ENCODE data around the gene AFF3.

Gene AFF3

GRCh38 chr2:100135415-100135814, 7.0 kb downstream of the AFF3 start:
- no peak for TF ChIP-seq PKNOX1 (IDR thresholded peaks at IDR 0.05)
- no peak for TF ChIP-seq NFRKB (IDR thresholded peaks at IDR 0.05)
- TF ChIP-seq FOXK2 (IDR thresholded peaks at IDR 0.05), result no peak
- no peak for TF ChIP-seq ELF4 (IDR thresholded peaks at IDR 0.05)
- no peak for TF ChIP-seq ZNF384 (IDR thresholded peaks at IDR 0.05)
- no peak for TF ChIP-seq FOXM1 (IDR thresholded peaks at IDR 0.05; ENCODE audit: borderline replicate concordance)
- no peak for TF ChIP-seq L3MBTL2 (conservative IDR thresholded peaks at IDR 0.05)
- TF ChIP-seq TARDBP (IDR thresholded peaks at IDR 0.05), result no peak
- TF ChIP-seq FOXA1 (IDR thresholded peaks at IDR 0.05), result no peak
- TF ChIP-seq CTBP1 (IDR thresholded peaks at IDR 0.05; ENCODE audit: borderline replicate concordance), result no peak
- no peak for TF ChIP-seq SUZ12 (IDR thresholded peaks at IDR 0.05)
- CTCF ChIA-PET, result no interaction called here
- POLR2A ChIA-PET, result interaction anchor here (1.3 kb wide), 1 partner anchor 102 kb away, joined by 3 read pairs; no protein-coding TSS in a partner anchor
- DNase-seq (ENCODE audit: extremely low spot score), result no peak

DNA sequence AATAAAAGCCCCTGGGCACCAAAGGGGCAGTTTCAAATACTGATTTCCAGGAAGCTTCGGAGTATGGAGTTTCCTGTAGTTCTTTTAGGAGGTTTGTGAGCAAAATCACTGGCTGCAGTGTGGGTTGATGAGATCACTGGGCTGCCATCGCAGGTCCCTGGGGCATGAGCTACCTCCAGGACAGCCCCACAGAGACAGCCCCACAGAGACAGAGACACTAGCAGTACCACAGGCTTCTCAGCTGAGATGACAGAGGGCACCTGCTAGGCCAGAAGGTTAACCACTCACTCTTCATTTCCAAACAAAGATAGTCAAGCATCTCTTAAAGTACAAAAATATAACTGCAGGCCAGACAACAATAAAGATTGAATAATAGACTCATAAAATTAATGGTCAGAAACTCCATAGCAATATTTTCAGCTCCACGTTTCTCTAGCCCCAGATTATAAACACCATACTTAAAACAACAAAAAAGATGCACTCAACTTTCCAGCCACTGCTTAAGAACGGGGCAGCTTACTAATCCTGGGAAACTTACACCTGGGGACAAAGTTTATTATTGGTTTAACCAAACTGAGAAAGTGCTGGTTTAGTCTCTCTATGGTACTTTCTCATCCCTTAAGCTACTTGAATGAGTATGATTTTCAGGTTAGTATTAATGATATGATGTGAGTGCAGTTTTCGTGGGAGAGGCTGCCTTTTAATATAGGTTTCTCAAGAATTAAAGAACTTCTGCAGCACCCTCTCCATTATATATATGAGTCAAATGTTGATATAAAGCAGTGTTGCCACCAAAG, 11.6 kb downstream of the AFF3 start:
- no peak for DNase-seq (ENCODE audit: extremely low spot score)
- POLR2A ChIA-PET, result no interaction called here
- CTCF ChIA-PET, result interaction anchor here (1.0 kb wide), 1 partner anchor 18 kb away, joined by 3 read pairs; no protein-coding TSS in a partner anchor
- TF ChIP-seq SP1 (IDR thresholded peaks at IDR 0.05) (no peak), HDGF (IDR thresholded peaks at IDR 0.05; ENCODE audit: borderline replicate concordance) (no peak), ZNF384 (IDR thresholded peaks at IDR 0.05) (no peak)

DNA sequence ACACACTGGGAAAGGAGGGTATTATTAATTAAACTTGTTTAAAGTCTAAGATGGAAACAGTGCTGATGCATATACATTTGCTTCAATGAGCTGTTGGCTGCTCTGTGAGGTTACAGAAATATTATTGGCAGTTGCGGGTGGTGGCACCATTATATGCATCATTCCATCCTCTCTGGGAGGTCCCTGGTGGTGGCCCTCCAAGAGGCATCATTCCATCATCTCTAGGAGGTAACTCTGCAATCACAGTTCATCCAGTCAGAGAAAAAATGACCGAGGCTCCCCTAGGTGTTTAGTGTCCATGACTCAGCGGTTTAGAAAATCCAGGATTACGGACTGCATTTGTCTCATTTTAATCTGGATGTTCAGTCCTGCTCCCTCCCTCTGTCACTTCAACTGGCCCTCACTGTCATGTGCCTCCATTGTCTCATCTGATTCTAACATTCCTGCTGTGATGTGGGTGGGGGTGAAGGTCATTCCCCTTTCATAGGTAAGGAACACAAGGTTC, 15.4 kb downstream of the AFF3 start:
- POLR2A ChIA-PET, result no interaction called here
- CTCF ChIA-PET, result no interaction called here
- no peak for DNase-seq (ENCODE audit: extremely low spot score)
- TF ChIP-seq FOXA1 (IDR thresholded peaks at IDR 0.05) (no peak), NFRKB (IDR thresholded peaks at IDR 0.05) (no peak), ARNT (IDR thresholded peaks at IDR 0.05) (no peak), PKNOX1 (IDR thresholded peaks at IDR 0.05) (no peak), BHLHE40 (IDR thresholded peaks at IDR 0.05; ENCODE audit: borderline replicate concordance) (no peak), FOXK2 (IDR thresholded peaks at IDR 0.05) (no peak), CTBP1 (IDR thresholded peaks at IDR 0.05; ENCODE audit: borderline replicate concordance) (no peak), LEF1 (IDR thresholded peaks at IDR 0.05; ENCODE audit: borderline replicate concordance) (no peak)

DNA sequence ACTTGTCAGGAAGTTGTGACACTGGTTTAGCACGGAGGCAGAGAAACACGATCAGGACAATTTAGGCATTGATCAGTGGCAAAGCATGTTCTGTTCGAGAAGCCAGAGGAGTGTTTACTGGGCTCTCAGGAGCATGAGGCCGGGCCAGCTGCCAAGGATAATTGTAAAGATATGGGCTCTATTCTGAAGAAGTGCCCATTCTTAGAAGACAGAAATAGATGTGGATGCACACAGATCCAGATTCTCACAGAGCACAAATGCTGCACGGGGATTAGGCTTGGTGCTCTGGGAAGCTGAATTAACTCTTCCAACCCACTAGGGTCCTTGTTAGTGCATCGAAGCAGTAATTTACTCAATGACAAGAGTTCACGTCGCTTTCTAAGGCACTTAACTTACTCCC, 16.2 kb downstream of the AFF3 start:
- no peak for DNase-seq (ENCODE audit: extremely low spot score)
- ChIA-PET POLR2A (no interaction called here), CTCF (no interaction called here)
- TF ChIP-seq BHLHE40 (IDR thresholded peaks at IDR 0.05; ENCODE audit: borderline replicate concordance) (no peak), LEF1 (IDR thresholded peaks at IDR 0.05; ENCODE audit: borderline replicate concordance) (no peak), CTBP1 (IDR thresholded peaks at IDR 0.05; ENCODE audit: borderline replicate concordance) (no peak), FOXA1 (IDR thresholded peaks at IDR 0.05) (no peak), L3MBTL2 (conservative IDR thresholded peaks at IDR 0.05) (no peak), NFRKB (IDR thresholded peaks at IDR 0.05) (no peak), FOXK2 (IDR thresholded peaks at IDR 0.05) (no peak), ELF4 (IDR thresholded peaks at IDR 0.05) (no peak)

GRCh38 chr2:100125626-100126025, 16.8 kb downstream of the AFF3 start:
- CTCF ChIA-PET, result no interaction called here
- POLR2A ChIA-PET, result no interaction called here

DNA sequence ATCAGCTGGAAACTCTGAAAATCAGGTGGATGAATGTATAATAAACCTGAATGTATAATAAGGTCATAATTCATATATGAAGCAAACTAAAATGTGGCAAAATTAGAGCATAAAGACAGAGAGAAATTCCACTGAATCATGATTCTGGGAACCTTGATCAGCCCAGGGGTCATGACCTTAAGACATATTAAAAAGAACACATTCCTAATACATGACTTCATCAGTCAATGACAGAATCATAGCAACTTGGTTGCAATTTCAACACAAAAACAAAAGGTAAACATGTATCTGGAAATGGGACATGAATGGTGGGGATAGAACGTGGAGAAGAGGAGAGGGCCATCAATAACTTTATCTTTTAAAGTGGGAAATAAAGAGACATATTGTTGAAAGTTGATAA, 17.6 kb downstream of the AFF3 start:
- ChIA-PET CTCF (no interaction called here), POLR2A (no interaction called here)
- TF ChIP-seq CTBP1 (IDR thresholded peaks at IDR 0.05; ENCODE audit: borderline replicate concordance) (no peak), SUZ12 (IDR thresholded peaks at IDR 0.05) (no peak), NFRKB (IDR thresholded peaks at IDR 0.05) (no peak), ZNF384 (IDR thresholded peaks at IDR 0.05) (no peak), HDGF (IDR thresholded peaks at IDR 0.05; ENCODE audit: borderline replicate concordance) (no peak)
- no peak for DNase-seq (ENCODE audit: extremely low spot score)

More at GRCh38 chr2:100125626-100126025, 16.8 kb downstream of the AFF3 start:
- DNase-seq (ENCODE audit: extremely low spot score), result no peak
- TF ChIP-seq HDGF (IDR thresholded peaks at IDR 0.05; ENCODE audit: borderline replicate concordance) (no peak), PKNOX1 (IDR thresholded peaks at IDR 0.05) (no peak), ARNT (IDR thresholded peaks at IDR 0.05) (no peak), ZNF384 (IDR thresholded peaks at IDR 0.05) (no peak), L3MBTL2 (conservative IDR thresholded peaks at IDR 0.05) (no peak), FOXK2 (IDR thresholded peaks at IDR 0.05) (no peak), FOXA1 (IDR thresholded peaks at IDR 0.05) (no peak)

DNA sequence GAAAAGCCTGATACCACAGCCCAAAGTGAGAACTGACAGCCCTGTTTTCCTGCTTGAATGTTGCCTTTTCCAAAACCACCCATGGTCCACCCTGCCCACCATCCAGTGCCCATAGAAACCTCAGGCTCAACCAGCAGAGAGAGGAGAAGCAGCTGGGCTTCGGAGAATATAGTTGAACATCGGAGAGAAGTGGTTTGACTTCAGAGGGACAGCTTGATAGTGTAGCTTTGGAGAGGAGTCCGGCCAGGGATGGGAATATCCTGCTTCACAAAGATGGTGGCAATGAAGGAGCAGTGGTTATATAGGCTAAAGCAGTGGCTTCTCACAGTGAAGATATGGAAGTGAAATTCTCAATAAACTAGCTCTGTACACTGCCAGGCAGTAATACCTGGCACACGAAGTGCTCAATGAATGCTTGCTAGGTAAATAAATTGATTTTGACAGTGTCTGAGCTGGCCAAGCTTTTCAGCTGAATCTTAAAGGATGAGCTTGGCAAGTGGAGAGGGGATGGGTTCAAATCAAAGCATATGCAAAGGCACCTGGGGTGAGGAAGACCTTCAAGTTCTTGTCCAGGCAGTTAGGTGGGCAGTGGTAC, 21.2 kb downstream of the AFF3 start:
- POLR2A ChIA-PET, result no interaction called here
- CTCF ChIA-PET, result no interaction called here
- TF ChIP-seq ELF4 (IDR thresholded peaks at IDR 0.05) (no peak), CTBP1 (IDR thresholded peaks at IDR 0.05; ENCODE audit: borderline replicate concordance) (no peak), NFRKB (IDR thresholded peaks at IDR 0.05) (no peak), ARNT (IDR thresholded peaks at IDR 0.05) (no peak), BHLHE40 (IDR thresholded peaks at IDR 0.05; ENCODE audit: borderline replicate concordance) (no peak)
- DNase-seq (ENCODE audit: extremely low spot score), result no peak

All from HEK293T (cell line).